Sigmoid colon (tissue), 7 donors: ENCODE measurements around the gene CCR7. TPM values are rescaled to one million over a fixed set of nuclear protein-coding genes. Genes with fewer than 3 reads are reported as not detected.

Source experiments
- DNase-seq: peaks from one replicate; pipeline ENCODE4 v3.0.0-alpha.2; 2019
- H3K27ac ChIP-seq, 4 donors: fragments of 200-600 bp; sonication (generic); one replicate each; pipeline ENCODE4 v1.5.1; 2016 to 2019; ENCODE audit warnings: mild to moderate bottlenecking in 1 of 4
- H3K27me3 ChIP-seq, 3 donors: fragments of 200-600 bp; sonication (generic); one replicate each; pipeline ENCODE4 v1.5.1; 2019; ENCODE audit warnings: mild to moderate bottlenecking in 1 of 3
- H3K36me3 ChIP-seq, 4 donors: fragments of 200-600 bp; sonication (generic); one replicate each; pipeline ENCODE4 v1.5.1; 2016 to 2019
- H3K4me1 ChIP-seq, 4 donors: fragments of 200-600 bp; sonication (generic); one replicate each; pipeline ENCODE4 v1.5.1; 2017 to 2019
- H3K4me3 ChIP-seq, 4 donors: fragments of 200-600 bp; sonication (generic); one replicate each; pipeline ENCODE4 v1.5.1; 2017 to 2019; ENCODE audit warnings: mild to moderate bottlenecking in 2 of 4, moderate library complexity in 1 of 4
- H3K9me3 ChIP-seq, 4 donors: fragments of 200-600 bp in 3 of 4; sonication (generic) in 3 of 4; one replicate each; pipeline versions ENCODE4 v1.5.1 to v1.6.1; 2013 to 2019
- EP300 ChIP-seq, 4 donors: sonication (generic); formaldehyde crosslinking; IDR thresholded peaks; one replicate each; pipeline ENCODE4 v1.6.1; 2017; ENCODE audit warnings: antibody characterized with exemption in 4 of 4
- POLR2A ChIP-seq, 2 donors: fragments of 450-650 bp; IDR thresholded peaks; one replicate each; pipeline ENCODE4 v1.6.1; 2016; ENCODE audit warnings: antibody characterized with exemption in 2 of 2, mild to moderate bottlenecking in 2 of 2, moderate library complexity in 2 of 2
- POLR2AphosphoS5 ChIP-seq, 4 donors: sonication (generic); formaldehyde crosslinking; IDR thresholded peaks; one replicate each; pipeline ENCODE4 v1.6.1; 2017; ENCODE audit warnings: antibody characterized with exemption in 4 of 4
- WGBS, 2 donors: extraction: QIAGEN DNeasy Blood & Tissue Kit; methylation state at CpG; one replicate each; pipeline ENCODE4 v1.1.7; 2013; 5-methylcytosine and 5-hydroxymethylcytosine counted together
- intact Hi-C: fragments of 100-400 bp; cut with DNase I; formaldehyde crosslinking; loops from one replicate; pipeline ENCODE4 v1.15.1; 2023
- polyA plus RNA-seq, 3 donors: library from polyadenylated mRNA; stranded (reverse); fragments of 200-250 nt; gene quantifications; one replicate each; pipeline ENCODE4 v1.2.3, GENCODE V29; 2013
- total RNA-seq, 4 donors: library from RNA; depleted of rRNA; stranded (reverse); fragments of >200 nt; gene quantifications; one replicate each; pipeline ENCODE4 v1.1.0, GENCODE V29; 2016
- TF ChIP-seq, protein P1 (sequence below), 4 experiments: fragments of 450-650 bp in 3 of 4; fragments of 200-600 bp in 1 of 4; IDR thresholded peaks; one replicate each; pipeline ENCODE4 v1.5.1; 2016 to 2019; ENCODE audit warnings: antibody characterized with exemption in 4 of 4, mild to moderate bottlenecking in 3 of 4, moderate library complexity in 2 of 4
- donor health status: healthy with polysubstance abuse.
- donor health status: Bipolar disorder and iron deficiency.
- donor health status: healthy.

CCR7 gene
- total and polyA plus RNA-seq, 7 donors: 73.5 TPM; not detected in 6

DNA sequence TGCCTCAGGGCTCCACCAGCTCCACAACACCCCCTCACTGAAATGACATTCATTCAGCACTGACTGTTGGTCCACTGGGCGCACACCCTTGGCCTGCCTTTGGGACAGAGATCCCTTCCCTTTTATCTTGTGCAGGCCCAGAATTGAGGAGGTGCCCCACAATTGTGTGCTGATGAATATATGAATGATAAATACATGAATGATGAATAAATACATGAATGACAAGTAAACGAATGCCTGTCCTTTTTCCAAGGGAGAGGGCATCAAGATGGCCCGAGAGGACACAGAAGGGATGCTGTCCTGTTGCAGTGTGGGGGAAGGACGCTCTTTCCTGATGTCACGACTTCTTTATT is 5.7 kb downstream of the CCR7 start:
- no peak for DNase-seq
- TF ChIP-seq POLR2AphosphoS5 (IDR thresholded peaks at IDR 0.05) (no peak), EP300 (IDR thresholded peaks at IDR 0.05) (no peak), POLR2A (IDR thresholded peaks at IDR 0.05) (no peak)
- TF ChIP-seq, protein P1, sequence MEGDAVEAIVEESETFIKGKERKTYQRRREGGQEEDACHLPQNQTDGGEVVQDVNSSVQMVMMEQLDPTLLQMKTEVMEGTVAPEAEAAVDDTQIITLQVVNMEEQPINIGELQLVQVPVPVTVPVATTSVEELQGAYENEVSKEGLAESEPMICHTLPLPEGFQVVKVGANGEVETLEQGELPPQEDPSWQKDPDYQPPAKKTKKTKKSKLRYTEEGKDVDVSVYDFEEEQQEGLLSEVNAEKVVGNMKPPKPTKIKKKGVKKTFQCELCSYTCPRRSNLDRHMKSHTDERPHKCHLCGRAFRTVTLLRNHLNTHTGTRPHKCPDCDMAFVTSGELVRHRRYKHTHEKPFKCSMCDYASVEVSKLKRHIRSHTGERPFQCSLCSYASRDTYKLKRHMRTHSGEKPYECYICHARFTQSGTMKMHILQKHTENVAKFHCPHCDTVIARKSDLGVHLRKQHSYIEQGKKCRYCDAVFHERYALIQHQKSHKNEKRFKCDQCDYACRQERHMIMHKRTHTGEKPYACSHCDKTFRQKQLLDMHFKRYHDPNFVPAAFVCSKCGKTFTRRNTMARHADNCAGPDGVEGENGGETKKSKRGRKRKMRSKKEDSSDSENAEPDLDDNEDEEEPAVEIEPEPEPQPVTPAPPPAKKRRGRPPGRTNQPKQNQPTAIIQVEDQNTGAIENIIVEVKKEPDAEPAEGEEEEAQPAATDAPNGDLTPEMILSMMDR (IDR thresholded peaks at IDR 0.05): no peak
- Histone ChIP-seq H3K36me3 (no peaks in the 10 kb centered on the region), H3K9me3 (no peaks in the 10 kb centered on the region), H3K4me1 (peaks cover 0 to 44% (median 36%) of the 10 kb centered on the region in 4 donors), H3K27me3 (no peaks in the 10 kb centered on the region), H3K27ac (peak overlapping the region; percentile 20 to 71 (median 52)), H3K4me3 (no peak overlapping the region)
- 73 to 93% methylated on average over 5 of the region's 5 CpGs for WGBS, 2 donors
- intact Hi-C loops: no loop called here

DNA sequence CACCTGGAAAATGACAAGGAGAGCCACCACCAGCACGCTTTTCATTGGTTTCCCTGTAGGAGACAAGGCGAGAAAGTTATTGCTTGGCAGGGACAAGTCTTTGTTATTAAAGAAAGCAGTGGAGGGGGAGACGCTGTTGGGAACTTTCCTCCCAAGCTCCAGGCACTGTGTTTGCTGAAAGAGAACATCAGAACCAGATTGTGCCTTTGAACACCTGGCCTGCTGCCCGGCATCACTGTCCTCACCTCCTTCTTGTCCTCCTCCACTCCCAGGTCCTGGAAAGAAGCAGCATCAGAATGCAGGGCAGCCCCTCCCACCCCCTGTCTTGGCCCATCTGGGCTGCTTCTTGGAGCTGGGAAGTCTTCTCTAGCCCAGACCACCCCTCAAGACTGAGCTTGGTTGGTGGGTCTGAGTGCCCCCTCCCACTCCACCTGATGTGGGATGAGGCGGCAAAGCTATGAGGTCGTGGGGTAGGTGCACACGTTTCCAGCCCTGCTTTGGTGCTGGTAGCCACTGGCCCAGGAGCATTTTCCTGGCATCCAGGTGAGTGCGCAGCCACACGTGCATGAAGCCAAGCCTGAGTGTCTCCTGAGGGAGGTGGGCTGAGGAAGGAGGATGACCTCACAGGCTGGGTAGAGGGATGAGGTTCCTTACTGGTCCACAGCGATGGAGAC is 6.2 kb downstream of the CCR7 start:
- H3K9me3 ChIP-seq: no peaks in the 10 kb centered on the region
- no peak overlapping the region for H3K4me3 ChIP-seq
- intact Hi-C loops: no loop called here
- no peaks in the 10 kb centered on the region for H3K36me3 ChIP-seq
- peak overlapping the region; percentile 20 to 71 (median 62) for H3K27ac ChIP-seq
- 86 to 91% methylated on average over 10 of the region's 10 CpGs for WGBS, 2 donors
- H3K4me1 ChIP-seq: peaks cover 0 to 49% (median 41%) of the 10 kb centered on the region in 4 donors
- TF ChIP-seq POLR2AphosphoS5 (IDR thresholded peaks at IDR 0.05): no peak
- TF ChIP-seq POLR2A (IDR thresholded peaks at IDR 0.05): no peak
- no peak for TF ChIP-seq EP300 (IDR thresholded peaks at IDR 0.05)
- TF ChIP-seq, protein P1 (IDR thresholded peaks at IDR 0.05): no peak
- DNase-seq: no peak
- no peaks in the 10 kb centered on the region for H3K27me3 ChIP-seq

DNA sequence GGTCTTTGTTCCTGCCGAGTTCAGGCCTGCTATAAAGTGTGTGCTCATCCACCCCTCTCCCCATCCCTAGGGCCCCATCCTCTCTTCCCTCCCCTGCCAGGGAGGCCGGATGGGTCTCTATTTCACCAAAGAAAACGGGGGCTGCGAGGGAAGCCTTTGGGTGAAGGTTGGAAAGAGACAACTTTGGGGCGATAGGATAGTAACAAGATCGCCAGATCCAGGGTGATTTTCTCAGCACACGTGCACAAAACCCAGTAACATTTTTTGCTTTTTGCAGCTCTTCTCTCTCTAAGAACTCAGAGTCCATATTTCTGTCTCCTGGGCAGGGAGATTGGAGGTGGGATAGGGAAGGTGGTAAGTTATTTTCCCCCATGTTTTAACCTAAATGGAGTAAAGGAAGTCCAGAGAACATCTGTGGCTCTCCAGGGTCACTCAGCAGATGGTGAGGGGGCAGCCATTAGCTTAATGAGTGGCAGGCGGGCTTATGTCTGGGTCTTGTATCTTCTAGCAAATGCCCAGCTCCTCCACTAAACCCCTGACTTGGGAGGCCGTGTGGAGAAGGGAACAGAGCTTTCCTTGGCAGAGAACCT is 6.9 kb downstream of the CCR7 start:
- Histone ChIP-seq H3K27me3 (no peaks in the 10 kb centered on the region), H3K9me3 (no peaks in the 10 kb centered on the region), H3K27ac (peak overlapping the region; percentile 20 to 71 (median 62)), H3K36me3 (no peaks in the 10 kb centered on the region), H3K4me3 (no peak overlapping the region), H3K4me1 (peaks cover 0 to 55% (median 46%) of the 10 kb centered on the region in 4 donors)
- intact Hi-C loops: no loop called here
- DNase-seq: no peak
- WGBS, 2 donors: 82 to 90% methylated on average over 9 of the region's 9 CpGs
- no peak for TF ChIP-seq EP300 (IDR thresholded peaks at IDR 0.05)
- no peak for TF ChIP-seq POLR2AphosphoS5 (IDR thresholded peaks at IDR 0.05)
- TF ChIP-seq, protein P1 (IDR thresholded peaks at IDR 0.05): no peak
- no peak for TF ChIP-seq POLR2A (IDR thresholded peaks at IDR 0.05)

DNA sequence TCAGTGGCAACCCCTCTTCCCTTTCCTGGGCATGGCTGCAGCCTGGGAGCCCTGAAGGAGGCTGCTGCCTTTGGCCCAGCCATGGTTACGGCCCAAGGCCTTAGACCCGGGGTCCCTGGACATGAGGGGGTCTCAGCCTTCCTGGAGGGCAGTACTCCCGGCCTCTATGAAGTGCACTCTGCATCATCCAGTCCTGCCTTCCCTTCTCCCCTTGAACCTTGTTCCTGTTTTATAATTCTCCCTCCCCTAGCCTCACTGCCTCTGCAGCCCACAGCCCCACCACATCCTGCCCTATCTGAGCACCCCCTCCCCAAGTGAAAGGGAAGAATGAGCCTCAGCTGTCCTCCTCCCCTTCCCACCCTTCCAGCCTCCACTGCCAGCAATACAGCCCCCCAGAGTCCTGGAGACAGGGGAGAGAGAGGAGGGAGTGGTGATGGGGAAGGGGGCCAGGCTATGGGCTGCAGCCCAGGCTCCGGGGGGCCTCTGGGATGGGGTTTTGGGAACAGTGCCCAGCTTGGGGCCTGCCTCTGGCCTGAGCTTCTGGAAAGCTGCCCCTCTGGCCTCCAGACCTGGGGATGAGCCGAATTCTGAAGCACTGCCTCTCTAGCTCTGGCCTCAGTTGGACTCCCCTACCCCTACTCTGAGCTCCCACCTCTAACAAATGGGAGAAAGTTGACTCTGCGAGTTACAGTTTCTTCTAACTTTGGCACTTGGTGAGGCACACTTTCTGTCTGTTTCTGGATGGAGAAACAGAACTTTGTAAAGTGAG is 7.6 kb downstream of the CCR7 start:
- no peak for DNase-seq
- intact Hi-C loops: no loop called here
- 51 to 74% methylated on average over 6 of the region's 6 CpGs for WGBS, 2 donors
- H3K4me3 ChIP-seq: no peak overlapping the region
- no peaks in the 10 kb centered on the region for H3K27me3 ChIP-seq
- H3K27ac ChIP-seq: peak overlapping the region; percentile 20 to 71 (median 62)
- no peak for TF ChIP-seq EP300 (IDR thresholded peaks at IDR 0.05)
- no peak for TF ChIP-seq POLR2A (IDR thresholded peaks at IDR 0.05)
- no peak for TF ChIP-seq POLR2AphosphoS5 (IDR thresholded peaks at IDR 0.05)
- TF ChIP-seq, protein P1 (IDR thresholded peaks at IDR 0.05): no peak
- peaks cover 0 to 62% (median 53%) of the 10 kb centered on the region in 4 donors for H3K4me1 ChIP-seq
- no peaks in the 10 kb centered on the region for H3K36me3 ChIP-seq
- no peaks in the 10 kb centered on the region for H3K9me3 ChIP-seq
